ENCODE results near the gene HPCAL4.
A peak's percentile ranks its signal among the peaks of the same experiment; 100 is the strongest.

Gene HPCAL4

GRCh38 chr1:39691383-39692151, at the start of gene HPCAL4:
Gene HPCAL4 (minus strand): TSS chr1:39691433. CDS start chr1:39684603, 6,830 bp downstream.
- DNase-seq = peak; percentile 82

DNA sequence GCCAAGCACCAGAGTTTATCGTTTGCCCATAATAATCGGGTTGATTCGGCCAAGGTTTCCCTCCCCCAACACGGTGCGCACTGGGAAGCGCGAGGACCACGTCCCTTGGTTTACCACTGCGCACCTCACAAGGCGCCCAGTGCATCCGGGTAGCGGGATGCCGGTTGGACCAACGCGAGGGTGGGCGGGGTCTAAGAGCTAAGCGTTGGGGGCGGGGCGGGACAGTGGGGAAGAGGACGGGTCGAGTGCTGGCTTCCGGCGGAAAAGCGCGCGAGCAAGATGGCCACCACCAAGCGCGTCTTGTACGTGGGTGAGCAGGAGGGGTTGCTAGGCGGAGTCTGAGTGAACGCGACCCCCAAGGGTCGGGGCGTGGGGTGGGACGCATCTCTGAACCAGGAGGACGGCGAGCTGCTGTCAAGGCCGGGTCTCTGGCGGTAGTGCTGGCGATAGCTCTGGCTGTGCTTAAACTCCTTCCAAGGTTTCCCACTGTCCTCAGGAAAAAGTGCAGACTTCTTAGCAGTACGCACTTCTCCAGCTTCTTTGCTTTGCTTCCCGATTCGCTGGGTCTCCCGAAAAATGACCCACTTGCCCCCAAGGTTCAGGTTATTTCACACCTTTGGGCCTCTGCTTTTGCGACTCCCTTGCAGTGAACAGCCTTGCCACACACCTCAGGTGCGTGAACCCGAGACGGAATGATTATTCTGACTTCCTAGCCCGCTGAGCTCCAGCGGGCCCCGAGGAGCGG, 47.6 kb upstream of the HPCAL4 start, which contains the start of gene PPIE:
Gene PPIE (plus strand): TSS at position 261 of the 745 bp plus-strand sequence. CDS start 19 bp downstream, at position 280.
- DNase-seq = peak; percentile 94

GRCh38 chr1:39737546-39738169, 46.4 kb upstream of the HPCAL4 start:
- no peak for DNase-seq

DNA sequence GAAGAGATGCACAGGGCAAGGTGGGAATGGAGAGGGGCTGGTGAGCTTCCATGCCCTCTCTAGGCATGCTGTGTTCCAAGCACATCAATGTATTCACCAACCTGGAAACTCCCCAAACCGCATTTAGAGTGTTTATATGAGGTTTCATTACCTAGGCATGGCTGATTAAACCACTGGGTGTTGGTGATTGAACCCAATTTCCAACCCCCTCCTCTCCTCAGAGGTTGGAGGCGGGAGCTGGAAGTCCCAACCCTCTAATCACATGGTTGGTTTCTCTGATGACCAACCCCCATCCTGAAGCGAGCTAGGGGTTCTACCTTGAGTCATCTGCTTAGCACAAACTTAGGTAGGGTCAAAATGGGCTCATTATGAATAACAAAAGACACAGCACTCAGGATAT, 44.5 kb upstream of the HPCAL4 start:
- DNase-seq = no peak

DNA sequence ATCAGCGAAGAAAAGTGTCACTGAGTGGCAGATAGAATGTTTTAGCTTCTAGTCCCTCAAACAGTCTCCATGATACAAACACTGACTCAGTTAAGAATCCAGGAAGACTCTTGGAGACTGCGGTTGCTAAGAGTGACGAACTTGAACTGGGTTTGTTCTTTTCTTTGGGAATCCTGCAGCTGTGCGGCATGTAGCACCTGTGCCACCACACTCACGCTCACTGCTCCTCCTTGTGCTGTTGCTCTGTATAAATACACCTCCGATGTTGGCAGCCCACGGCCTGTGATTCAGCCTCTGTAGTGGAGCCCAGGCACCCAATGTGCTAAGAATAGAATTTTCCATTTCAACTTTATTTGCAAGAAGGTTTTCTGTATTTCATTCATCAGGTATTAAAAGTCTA, 41.9 kb upstream of the HPCAL4 start:
- no peak for DNase-seq

GRCh38 chr1:39732730-39733129, 41.5 kb upstream of the HPCAL4 start:
- no peak for DNase-seq

GRCh38 chr1:39729842-39730241, 38.6 kb upstream of the HPCAL4 start:
- DNase-seq = no peak

- peak; percentile 14 for DNase-seq
These were observed 37.8 kb upstream of the HPCAL4 start for GRCh38 chr1:39729030-39729429.

DNA sequence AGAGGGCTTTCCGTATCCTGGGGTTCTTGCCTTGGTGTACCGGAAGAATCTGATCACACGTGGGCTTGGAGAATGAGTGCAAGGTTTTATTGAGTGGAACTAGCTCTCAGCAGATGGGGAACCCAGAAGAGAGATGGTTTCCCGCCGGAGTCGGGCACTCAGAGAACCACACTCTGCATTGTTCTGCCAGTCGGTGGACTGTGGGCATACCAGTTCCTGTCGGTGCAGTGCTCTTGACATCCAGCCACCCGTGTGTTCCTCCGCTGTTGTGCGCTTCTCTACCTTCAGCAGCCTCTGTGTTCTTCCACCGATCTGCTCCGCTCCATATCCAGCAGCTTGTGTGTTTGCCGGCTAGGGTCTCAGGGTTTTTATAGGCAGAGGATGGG, 36.7 kb upstream of the HPCAL4 start:
- DNase-seq = no peak

DNA sequence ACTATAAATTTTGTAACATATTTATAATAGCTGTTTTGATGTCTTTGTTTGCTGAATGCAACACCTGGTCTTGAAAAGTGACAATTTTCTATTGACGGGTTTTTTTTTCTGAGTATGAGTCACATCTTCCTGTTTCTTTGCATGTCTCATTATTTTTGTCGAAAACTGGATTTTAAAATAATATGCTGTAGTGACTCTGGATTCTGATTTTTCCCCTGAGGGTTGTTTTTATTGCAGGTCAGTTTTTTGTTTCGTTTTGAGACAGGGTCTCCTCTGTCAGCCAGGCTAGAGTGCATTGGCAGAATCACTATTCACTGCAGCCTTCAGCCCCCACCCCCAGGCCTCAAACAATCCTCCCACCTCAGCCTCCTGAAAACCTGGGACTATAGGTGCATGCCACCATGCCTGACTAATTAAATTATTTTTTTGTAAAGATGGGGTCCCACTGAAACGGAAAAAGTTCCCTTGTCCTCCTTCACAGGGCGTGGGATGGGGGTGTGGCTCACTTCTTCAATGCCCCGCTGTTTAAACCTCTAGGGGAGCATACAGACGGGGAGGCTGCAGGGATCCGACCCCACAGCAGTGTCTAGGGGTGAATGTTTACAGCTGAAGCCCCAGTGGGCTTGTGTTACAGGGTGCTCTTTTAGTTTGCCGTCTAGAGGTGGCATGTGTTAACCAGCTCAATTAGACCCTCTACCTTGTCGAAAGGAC, 36.1 kb upstream of the HPCAL4 start:
- no peak for DNase-seq

DNA sequence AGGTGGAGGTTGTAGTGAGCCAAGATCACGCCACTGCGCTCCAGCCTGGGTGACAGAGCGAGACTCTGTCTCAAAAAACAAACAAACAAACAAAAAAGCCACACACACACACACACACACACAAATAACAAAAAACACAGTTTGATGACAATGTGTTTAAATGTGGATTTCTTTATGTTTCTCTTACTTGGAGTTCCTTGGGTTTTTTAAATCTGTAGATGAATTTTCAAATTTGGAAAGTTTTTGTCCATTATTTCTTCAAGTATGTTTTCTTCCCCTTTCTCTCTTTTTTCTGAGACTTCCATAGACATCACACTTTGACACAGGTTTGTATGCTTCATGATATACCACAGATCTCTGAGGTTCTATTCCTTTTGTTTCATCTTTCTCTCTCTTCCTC, 35.4 kb upstream of the HPCAL4 start:
- no peak for DNase-seq

DNA sequence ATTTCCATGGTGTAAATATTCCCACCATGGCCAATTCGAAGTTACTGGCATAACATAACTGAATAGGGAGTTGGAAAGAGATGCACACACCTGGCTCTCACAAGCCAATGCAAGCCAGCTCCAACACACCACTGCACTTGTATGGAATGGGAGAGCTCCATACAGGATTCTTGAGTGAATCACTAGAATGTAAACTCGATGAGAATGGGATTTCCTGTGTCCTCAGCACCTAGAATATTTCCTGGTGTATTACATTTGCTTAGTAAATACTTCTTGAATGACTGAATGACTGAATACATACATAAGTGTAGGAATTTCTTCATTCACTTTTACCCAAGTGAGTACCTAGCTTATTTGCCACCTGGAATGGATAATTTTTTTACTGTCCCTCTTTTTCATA, 31.3 kb upstream of the HPCAL4 start:
- no peak for DNase-seq

- no peak for DNase-seq
These were observed 30.4 kb upstream of the HPCAL4 start for GRCh38 chr1:39721664-39722063.

DNA sequence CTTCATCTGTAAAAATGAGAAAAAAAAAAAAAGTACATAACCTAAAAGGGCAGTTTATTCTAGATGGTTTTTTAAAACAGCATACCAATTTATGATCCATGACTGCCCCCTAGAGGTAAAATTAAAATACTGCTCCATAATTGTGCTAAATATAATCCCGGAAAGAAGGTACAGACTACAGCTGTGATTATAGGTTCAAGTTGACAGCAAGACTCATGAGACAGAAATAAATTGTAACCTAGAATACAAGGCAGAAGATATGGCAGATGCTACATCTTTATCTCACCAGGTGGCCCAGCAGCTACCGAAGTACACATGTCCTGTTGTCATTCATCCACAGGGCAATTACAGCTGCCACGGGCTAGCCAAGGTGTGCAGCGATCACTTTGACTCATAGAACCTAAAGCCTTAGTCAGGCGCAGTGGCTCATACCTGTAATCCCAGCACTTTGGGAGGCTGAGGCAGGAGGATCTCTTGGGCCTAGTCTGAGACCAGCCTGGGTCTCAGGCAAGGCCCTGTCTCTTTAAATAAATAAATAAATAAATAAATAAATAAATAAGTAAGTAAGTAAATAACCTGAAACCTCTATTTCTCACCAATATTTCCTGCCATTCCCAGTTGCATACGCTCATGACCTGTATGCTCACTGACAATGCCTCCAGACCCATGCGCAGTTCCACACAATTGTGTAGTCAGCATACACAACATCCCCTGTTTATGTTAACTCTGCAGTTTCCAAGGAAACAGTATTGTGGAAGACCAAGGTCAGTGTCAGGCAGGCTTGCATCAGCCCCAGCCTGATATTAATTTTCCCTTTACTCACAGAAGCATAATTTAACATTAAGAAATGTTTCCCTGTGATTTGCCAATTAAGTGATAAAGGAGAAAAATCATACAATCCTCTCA, 29.1 kb upstream of the HPCAL4 start:
- DNase-seq = peak; percentile 44

- no peak for DNase-seq
These were observed 26.6 kb upstream of the HPCAL4 start for GRCh38 chr1:39717809-39718208.

GRCh38 chr1:39713557-39713956, 22.3 kb upstream of the HPCAL4 start:
- no peak for DNase-seq

- DNase-seq = no peak
These were observed 20.7 kb upstream of the HPCAL4 start for GRCh38 chr1:39711966-39712340.

DNA sequence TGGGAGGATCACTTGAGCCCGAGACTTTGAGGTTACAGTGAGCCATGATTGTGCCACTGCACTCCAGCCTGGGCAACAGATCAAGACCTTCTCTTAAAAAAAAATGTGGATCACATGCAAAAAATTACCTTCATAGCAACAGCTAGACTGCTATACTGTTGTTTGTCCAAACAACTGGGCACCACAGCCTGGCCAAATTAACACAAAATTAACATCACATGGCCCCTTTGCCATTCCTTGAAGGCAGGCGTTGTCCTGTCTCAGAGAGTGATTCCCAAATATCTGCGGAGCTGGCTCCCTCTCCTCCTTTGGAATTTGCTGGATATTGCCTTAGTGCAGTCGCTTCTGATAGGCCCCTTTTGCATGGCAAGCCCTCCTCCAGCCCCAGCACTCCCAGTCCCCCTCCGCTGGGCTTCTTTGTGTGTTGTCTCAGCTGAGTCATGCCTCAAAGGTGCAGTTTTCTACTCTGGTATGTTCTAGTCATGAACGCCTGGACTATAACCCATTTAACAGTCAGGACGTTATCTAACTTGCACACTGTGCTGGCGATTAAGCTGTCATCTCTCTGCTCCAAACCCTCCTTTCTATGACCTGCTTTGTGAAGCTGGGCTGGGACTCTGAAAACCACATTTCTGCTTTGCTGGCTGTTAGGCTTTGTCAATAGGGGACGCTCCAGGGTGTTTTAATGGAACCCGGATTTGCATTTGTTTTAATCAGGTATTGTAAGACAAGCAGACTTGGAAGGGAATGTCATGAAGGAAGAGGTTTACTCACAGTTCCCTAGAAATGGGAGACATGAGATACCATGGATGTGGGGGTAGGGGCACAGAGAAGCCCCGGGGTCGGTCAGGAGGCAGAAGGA, 20.1 kb upstream of the HPCAL4 start:
- DNase-seq = no peak

DNA sequence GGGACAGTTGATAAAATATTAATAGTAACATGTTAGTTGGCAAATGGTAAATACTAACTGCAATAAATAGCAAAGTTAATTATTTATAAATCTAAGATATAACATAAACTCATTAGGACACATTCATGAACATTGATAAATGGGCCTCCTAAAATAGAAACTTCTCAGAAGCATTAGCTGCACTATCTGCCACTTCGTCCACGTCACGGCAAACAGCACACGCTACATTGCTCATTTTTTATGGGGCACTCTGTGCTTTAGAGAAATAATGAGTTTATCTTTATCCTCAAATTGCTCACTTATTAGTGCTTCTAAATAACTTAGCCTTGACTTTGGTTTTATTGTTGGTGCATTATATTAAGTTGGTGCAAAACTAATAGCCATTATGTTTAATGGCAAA, 16.3 kb upstream of the HPCAL4 start:
- no peak for DNase-seq

DNA sequence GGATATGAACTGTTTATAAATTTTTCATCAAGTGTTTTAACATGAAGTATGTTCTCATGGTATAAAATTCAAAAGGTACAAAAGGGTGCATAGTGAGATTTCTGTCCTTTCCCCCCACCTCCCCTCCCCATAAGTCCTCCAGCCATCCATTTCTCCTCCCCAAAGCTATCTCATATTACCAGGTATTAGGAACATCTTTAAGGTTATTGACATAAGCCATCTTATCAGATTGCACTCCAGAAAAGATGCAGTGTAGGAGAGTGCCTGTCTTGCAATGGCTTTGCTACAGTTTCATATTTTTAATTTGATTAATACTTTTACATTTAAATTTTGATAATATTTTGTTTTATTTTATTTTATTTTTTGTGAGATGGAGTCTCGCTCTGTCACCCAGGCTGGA, 13.5 kb upstream of the HPCAL4 start:
- no peak for DNase-seq

GRCh38 chr1:39701049-39701439, 9.8 kb upstream of the HPCAL4 start:
- no peak for DNase-seq

Measured in midbrain (tissue), 1 donor.